Skin epidermis (tissue), 12 donors: ENCODE data around the gene AFF1.
"Not testable (repeated sequence)": the region's sequence is repeated elsewhere in the genome, so short reads cannot be mapped to it uniquely, and the experiment has no call there.

Experiments
- H3K27ac ChIP-seq, 21 experiments: fragments of 200-600 bp; sonication (generic) in 11 of 21; one replicate each; pipeline ENCODE4 v1.5.0; 2020; ENCODE audit warnings: mild to moderate bottlenecking in 3 of 21, inconsistent platforms in 2 of 21, moderate library complexity in 2 of 21
- H3K4me3 ChIP-seq, 7 experiments: fragments of 200-600 bp; sonication (generic) in 2 of 7; one replicate each; pipeline ENCODE4 v1.5.0; 2020; ENCODE audit warnings: inconsistent platforms in 2 of 7, mild to moderate bottlenecking in 2 of 7, moderate library complexity in 1 of 7

AFF1 gene

GRCh38 chr4:86970447-86971354 lies 35.9 kb downstream of the AFF1 start:
- H3K27ac ChIP-seq = peak overlapping the region in 7 of 21 experiments; percentile 22 to 55 (median 28)
- H3K4me3 ChIP-seq = no peak overlapping the region

- no peak overlapping the region for H3K4me3 ChIP-seq
- H3K27ac ChIP-seq = peak overlapping the region in 1 of 21 experiments; percentile 36
Measured at GRCh38 chr4:86971355-86971683, 36.5 kb downstream of the AFF1 start.

- H3K4me3 ChIP-seq = no peak overlapping the region
- H3K27ac ChIP-seq = peak overlapping the region in 14 of 21 experiments; percentile 16 to 72 (median 42)
Measured at GRCh38 chr4:86972997-86973396, 38.2 kb downstream of the AFF1 start.

GRCh38 chr4:86973668-86974067 lies 38.9 kb downstream of the AFF1 start:
- H3K27ac ChIP-seq = peak overlapping the region in 5 of 21 experiments; percentile 12 to 56 (median 22)
- no peak overlapping the region for H3K4me3 ChIP-seq

GRCh38 chr4:86974551-86974994 lies 39.8 kb downstream of the AFF1 start:
- Histone ChIP-seq H3K4me3 (no peak overlapping the region), H3K27ac (peak overlapping the region in 5 of 21 experiments; percentile 17 to 56 (median 43))

- H3K27ac ChIP-seq = no peak overlapping the region
- H3K4me3 ChIP-seq = no peak overlapping the region
Measured at GRCh38 chr4:86975927-86976326, 41.1 kb downstream of the AFF1 start.

GRCh38 chr4:86976801-86977485 lies 42.1 kb downstream of the AFF1 start:
- Histone ChIP-seq H3K27ac (peak overlapping the region in 9 of 21 experiments; percentile 1 to 72 (median 39)), H3K4me3 (no peak overlapping the region)

GRCh38 chr4:86977621-86978184 lies 42.9 kb downstream of the AFF1 start:
- no peak overlapping the region for H3K4me3 ChIP-seq
- peak overlapping the region in 7 of 21 experiments; percentile 4 to 72 (median 39) for H3K27ac ChIP-seq

- H3K4me3 ChIP-seq = no peak overlapping the region
- H3K27ac ChIP-seq = peak overlapping the region in 3 of 21 experiments; percentile 2 to 57 (median 36)
Measured at GRCh38 chr4:86978709-86979108, 43.9 kb downstream of the AFF1 start.

GRCh38 chr4:86980230-86980629 lies 45.4 kb downstream of the AFF1 start:
- Histone ChIP-seq H3K4me3 (no peak overlapping the region), H3K27ac (no peak overlapping the region)

- peak overlapping the region in 1 of 21 experiments; percentile 12 for H3K27ac ChIP-seq
- no peak overlapping the region for H3K4me3 ChIP-seq
Measured at GRCh38 chr4:86981789-86982188, 47.0 kb downstream of the AFF1 start.

GRCh38 chr4:86985852-86986251 lies 51.0 kb downstream of the AFF1 start:
- not testable (repeated sequence) for H3K4me3 ChIP-seq, H3K27ac ChIP-seq

GRCh38 chr4:86989658-86990057 lies 54.8 kb downstream of the AFF1 start:
- H3K4me3 ChIP-seq, H3K27ac ChIP-seq: not testable (repeated sequence)

GRCh38 chr4:86990510-86990909 lies 55.7 kb downstream of the AFF1 start:
- no peak overlapping the region for H3K4me3 ChIP-seq
- no peak overlapping the region for H3K27ac ChIP-seq

- no peak overlapping the region for H3K4me3 ChIP-seq
- H3K27ac ChIP-seq = no peak overlapping the region
Measured at GRCh38 chr4:86991994-86992393, 57.2 kb downstream of the AFF1 start.

- Histone ChIP-seq H3K27ac (peak overlapping the region in 1 of 21 experiments; percentile 42), H3K4me3 (no peak overlapping the region)
Measured at GRCh38 chr4:86993909-86994681, 59.3 kb downstream of the AFF1 start.

GRCh38 chr4:86994686-86995085 lies 59.9 kb downstream of the AFF1 start:
- H3K4me3 ChIP-seq = no peak overlapping the region
- H3K27ac ChIP-seq = peak overlapping the region in 1 of 21 experiments; percentile 22

- not testable (repeated sequence) for H3K27ac ChIP-seq
Measured at GRCh38 chr4:86996510-86996909, 61.7 kb downstream of the AFF1 start.

GRCh38 chr4:86999136-86999643 lies 64.4 kb downstream of the AFF1 start:
- peak overlapping the region in 6 of 21 experiments; percentile 12 to 71 (median 28) for H3K27ac ChIP-seq
- no peak overlapping the region for H3K4me3 ChIP-seq

More at GRCh38 chr4:86996510-86996909, 61.7 kb downstream of the AFF1 start:
- H3K4me3 ChIP-seq = not testable (repeated sequence)
